GM21717 (cell line): ENCODE data around the gene SLC7A10.
"Not testable (repeated sequence)": the region's sequence is repeated elsewhere in the genome, so short reads cannot be mapped to it uniquely, and the experiment has no call there.

Experiments used
- ATAC-seq: cut with Tn5 transposase; IDR thresholded peaks from one replicate; pipeline ENCODE4 v1.9.1; 2021; ENCODE audit warnings: mild to moderate bottlenecking, moderate library complexity; ENCODE audit not compliant: unreplicated experiment

The SLC7A10 gene

GRCh38 chr19:33187183-33187540 lies 38.5 kb downstream of the SLC7A10 start:
- no peak for ATAC-seq

- ATAC-seq, result no peak
Observed at GRCh38 chr19:33186431-33187182, 39.0 kb downstream of the SLC7A10 start.

GRCh38 chr19:33177417-33177979 lies 48.2 kb downstream of the SLC7A10 start:
- ATAC-seq, result no peak

DNA sequence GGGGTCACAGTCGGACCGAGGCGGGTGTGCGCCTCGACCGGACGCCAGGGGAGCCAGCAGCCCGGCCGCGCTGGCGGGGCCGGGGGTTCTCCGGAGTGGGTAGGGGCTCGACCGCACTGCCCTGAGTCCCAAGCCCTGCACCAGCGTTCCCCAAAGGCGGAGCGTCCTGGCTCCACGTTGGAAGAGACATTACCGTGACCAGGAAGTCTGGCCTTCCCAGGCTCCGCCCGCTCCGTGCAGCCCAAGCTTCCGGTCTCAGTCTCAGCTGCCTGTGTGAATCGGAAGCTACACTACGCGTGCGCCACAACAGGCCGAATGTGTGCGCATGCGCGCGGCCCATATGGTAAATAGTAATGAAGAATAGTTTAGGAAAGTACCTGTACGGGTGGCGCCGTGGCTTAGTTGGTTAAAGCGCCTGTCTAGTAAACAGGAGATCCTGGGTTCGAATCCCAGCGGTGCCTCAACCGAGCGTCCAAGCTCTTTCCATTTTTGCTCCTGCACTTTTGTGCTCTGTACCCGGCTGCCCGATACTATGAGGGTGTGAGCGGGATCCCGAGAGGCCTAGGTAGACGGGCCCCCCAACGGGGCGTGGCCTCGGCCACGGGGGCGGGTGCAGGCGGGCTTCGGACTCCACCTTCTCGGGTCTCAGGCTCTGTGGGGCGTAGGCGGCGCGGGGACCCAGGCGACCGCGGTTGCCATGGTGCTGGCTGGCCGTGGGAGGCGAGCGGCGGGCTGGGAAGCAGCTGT lies 48.8 kb downstream of the SLC7A10 start:
- ATAC-seq, result peak; percentile 77

- peak; percentile 4 for ATAC-seq
Observed at GRCh38 chr19:33175886-33176669, 49.6 kb downstream of the SLC7A10 start.

DNA sequence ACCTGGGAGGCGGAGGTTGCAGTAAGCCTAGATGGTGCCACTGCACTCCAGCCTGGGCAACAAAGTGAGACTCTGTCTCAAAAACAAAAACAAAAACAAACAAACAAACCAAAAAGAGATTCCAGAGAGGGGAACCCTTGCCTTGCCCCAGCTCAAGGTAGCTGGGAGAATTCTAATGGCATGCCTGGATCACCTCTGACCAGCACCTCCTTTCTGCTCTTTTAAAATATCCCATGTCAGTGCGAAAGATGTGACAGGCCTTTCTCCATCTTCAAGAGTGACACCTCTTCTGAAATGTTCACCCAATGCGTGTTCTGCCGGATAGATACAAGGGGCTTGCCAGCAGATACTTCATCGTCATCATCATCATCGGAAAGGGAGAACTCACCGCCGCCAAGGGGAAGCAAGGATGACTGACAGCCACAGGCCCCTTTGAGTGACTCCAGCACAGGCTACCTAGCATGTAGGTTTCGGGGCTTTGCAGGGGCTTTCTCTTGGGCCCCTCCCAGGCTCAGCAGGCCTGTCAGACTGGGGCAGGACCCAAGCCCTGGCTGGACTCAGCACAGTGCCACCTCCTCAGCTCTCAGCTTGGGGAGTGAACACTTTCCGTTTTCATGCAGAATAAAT lies 50.4 kb downstream of the SLC7A10 start:
- no peak for ATAC-seq

DNA sequence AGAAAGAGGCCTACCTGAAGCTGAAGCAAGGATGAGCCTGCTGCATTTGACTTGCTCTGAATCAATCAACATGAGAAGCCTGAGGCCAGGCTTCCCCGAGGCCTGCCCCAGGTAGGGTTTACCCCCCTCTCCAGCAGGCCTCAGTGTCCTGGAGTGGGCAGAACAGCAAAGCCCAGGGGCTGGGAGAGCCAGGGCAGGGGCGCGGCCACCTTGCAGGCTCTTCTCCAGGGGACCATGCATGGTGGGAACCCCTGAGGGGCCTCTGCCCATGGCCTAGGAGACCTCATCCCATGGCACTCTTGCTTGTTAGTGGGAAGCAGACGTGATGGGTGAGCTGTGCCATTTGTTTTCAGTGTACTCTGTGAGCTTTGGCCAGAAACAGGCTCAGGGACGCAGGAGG lies 51.5 kb downstream of the SLC7A10 start:
- no peak for ATAC-seq

DNA sequence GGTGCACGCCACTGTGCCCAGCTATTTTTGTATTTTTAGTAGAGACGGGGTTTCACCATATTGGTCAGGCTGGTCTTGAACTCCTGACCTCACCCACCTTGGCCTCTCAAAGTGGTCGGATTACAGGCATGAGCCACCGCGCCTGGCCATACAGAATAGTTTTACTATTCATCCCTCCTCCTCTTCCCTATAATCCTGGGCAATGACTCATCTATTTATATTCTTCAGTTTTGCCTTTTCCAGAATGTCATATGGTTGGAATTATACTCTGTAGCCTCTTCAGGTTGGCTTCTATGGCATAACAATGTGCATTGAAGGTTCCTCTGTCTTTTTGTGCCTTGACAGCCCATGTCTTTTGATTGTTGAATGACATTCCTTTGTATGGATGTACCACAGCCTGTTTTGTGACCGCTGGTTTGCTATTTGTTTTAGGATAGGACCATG lies 53.7 kb downstream of the SLC7A10 start:
- no peak for ATAC-seq

DNA sequence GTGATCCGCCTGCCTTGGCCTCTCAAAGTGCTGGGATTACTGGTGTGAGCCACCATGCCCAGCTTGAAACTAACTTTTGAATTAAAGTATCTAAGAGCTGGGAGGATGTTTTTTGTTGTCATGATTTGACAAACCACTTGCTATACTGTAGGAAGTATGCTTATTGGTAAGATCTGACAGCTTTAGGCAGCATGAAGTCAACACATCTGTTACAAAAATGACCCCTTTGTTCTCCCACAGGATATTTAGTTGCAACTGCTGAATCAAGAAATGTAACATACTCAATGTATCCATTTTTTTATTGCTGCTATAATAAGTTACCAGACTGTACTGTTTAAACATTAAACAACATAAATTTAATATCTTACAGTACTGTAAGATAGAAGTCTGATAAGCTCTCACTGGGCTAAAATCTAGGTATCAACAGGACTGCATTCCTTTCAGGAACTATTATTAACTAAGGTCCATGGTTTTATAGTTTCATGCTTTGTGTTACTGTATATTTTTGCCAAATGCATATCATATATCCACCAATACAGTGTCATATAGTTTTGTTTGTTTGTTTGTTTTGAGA lies 54.3 kb downstream of the SLC7A10 start:
- ATAC-seq, result no peak

DNA sequence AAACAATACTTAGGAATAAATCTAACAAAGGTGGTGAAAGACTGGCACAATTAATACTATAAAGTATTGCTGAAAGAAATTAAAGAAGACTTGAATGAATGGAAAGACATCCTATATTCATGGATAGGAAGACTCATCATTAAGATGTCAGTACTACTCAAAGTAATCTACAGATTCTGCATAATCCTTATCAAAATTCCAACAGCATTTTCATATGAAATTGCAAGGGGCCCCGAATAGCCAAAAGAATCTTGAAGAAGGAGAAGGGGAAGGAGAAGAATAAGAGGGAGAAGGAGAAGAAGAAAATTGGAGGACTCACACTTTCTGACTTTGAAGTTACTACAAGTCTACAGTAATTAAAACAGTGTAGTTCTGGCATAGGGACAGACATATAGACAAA lies 57.1 kb downstream of the SLC7A10 start:
- ATAC-seq, result no peak

DNA sequence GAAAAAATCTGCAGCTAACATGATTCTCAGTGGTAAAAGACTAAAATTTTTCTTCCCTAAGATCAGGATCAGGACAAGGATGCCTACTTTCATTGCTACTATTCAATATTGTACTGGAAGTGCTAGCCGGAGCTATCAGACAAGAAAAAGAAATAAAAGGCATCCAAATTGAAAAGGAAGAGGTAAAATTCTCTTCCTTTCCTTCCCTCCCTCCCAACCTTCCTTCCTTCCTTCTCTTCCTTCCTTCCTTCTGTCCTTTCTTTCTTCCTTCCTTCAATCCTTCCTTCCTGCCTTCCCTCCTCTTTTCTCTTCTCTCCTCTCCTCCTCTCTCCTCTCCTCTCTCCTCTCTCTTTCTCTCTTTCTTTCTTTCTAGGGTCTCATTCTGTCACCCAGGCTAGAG lies 58.2 kb downstream of the SLC7A10 start:
- ATAC-seq, result no peak

- not testable (repeated sequence) for ATAC-seq
Observed at GRCh38 chr19:33166037-33166436, 59.6 kb downstream of the SLC7A10 start.

GRCh38 chr19:33163481-33163880 lies 62.2 kb downstream of the SLC7A10 start:
- no peak for ATAC-seq

- no peak for ATAC-seq
Observed at GRCh38 chr19:33161201-33161600, 64.4 kb downstream of the SLC7A10 start.

- ATAC-seq, result no peak
Observed at GRCh38 chr19:33159893-33160292, 65.8 kb downstream of the SLC7A10 start.

DNA sequence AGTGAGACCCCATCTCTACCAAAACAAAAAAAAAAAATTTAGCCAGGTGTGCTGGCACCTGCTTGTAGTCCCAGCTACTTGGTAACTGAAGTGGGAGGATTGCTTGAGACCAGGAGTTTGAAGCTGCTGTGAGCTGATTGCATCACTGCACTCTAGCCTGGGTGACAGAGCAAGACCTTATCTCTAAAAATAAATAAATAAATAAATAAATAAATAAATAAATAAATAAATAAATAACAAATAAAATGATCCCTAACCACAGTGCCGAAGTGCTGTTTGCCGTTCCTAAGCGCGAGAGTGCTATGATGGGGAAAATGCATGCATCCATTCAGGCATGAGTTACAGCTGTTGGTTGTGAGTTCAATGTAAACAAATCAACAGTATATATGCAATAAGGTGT lies 66.5 kb downstream of the SLC7A10 start:
- ATAC-seq, result no peak
